Stimulated activated CD8-positive, alpha-beta memory T cell treated with anti-CD3 and anti-CD28 coated beads, Interleukin-7, amount 100 ng/mL, for 4 hours (primary cell): ENCODE data around the gene ELOVL5.
"Not testable (repeated sequence)": the region's sequence is repeated elsewhere in the genome, so short reads cannot be mapped to it uniquely, and the experiment has no call there.

ENCODE experiments used
- DNase-seq, 2 donors: peaks; one replicate each; pipeline ENCODE4 v3.0.0-alpha.2; 2020; ENCODE audit warnings: low read depth in 2 of 2

ELOVL5 gene

GRCh38 chr6:53348371-53349208, at the start of gene ELOVL5:
Gene ELOVL5, minus strand, starts transcription at chr6:53348950. Its CDS starts 53,251 bp downstream, at chr6:53295699.
- DNase-seq, result peak; percentile 94 to 96

- no peak for DNase-seq
Measured at GRCh38 chr6:53397283-53397682, 48.5 kb upstream of the ELOVL5 start.

- no peak for DNase-seq
Measured at GRCh38 chr6:53395986-53396385, 47.2 kb upstream of the ELOVL5 start.

- no peak for DNase-seq
Measured at GRCh38 chr6:53394704-53395103, 46.0 kb upstream of the ELOVL5 start.

GRCh38 chr6:53391170-53391569, 42.4 kb upstream of the ELOVL5 start:
- no peak for DNase-seq

- DNase-seq, result no peak
Measured at GRCh38 chr6:53390010-53390409, 41.3 kb upstream of the ELOVL5 start.

- DNase-seq, result not testable (repeated sequence)
Measured at GRCh38 chr6:53388615-53389014, 39.9 kb upstream of the ELOVL5 start.

- DNase-seq, result no peak
Measured at GRCh38 chr6:53382421-53382820, 33.7 kb upstream of the ELOVL5 start.

GRCh38 chr6:53378208-53378607, 29.5 kb upstream of the ELOVL5 start:
- DNase-seq, result no peak

GRCh38 chr6:53377793-53378192, 29.0 kb upstream of the ELOVL5 start:
- no peak for DNase-seq

- no peak for DNase-seq
Measured at GRCh38 chr6:53377289-53377688, 28.5 kb upstream of the ELOVL5 start.

GRCh38 chr6:53376661-53377226, 28.0 kb upstream of the ELOVL5 start:
- DNase-seq, result no peak

- DNase-seq, result no peak
Measured at GRCh38 chr6:53375847-53376246, 27.1 kb upstream of the ELOVL5 start.

- DNase-seq, result no peak
Measured at GRCh38 chr6:53373638-53374037, 24.9 kb upstream of the ELOVL5 start.

- no peak for DNase-seq
Measured at GRCh38 chr6:53369876-53370515, 21.2 kb upstream of the ELOVL5 start.

GRCh38 chr6:53369051-53369450, 20.3 kb upstream of the ELOVL5 start:
- no peak for DNase-seq

- DNase-seq, result no peak
Measured at GRCh38 chr6:53366128-53366641, 17.4 kb upstream of the ELOVL5 start.

GRCh38 chr6:53363341-53364079, 14.8 kb upstream of the ELOVL5 start:
- no peak for DNase-seq

GRCh38 chr6:53361549-53362031, 12.8 kb upstream of the ELOVL5 start:
- peak in 1 of 2 donors; percentile 23 for DNase-seq

- no peak for DNase-seq
Measured at GRCh38 chr6:53360093-53360912, 11.6 kb upstream of the ELOVL5 start.

- DNase-seq, result no peak
Measured at GRCh38 chr6:53359843-53360092, 11.0 kb upstream of the ELOVL5 start.
